ENCODE measurements around the gene PIGS. TPM values are rescaled to one million over a fixed set of nuclear protein-coding genes. Genes with fewer than 3 reads are reported as not detected.

Gene PIGS
- total and polyA plus RNA-seq, 4 donors: 7.3 to 29.5 (median 13.3) TPM

GRCh38 chr17:28541439-28541838 is 29.9 kb downstream of the PIGS start:
- DNase-seq (ENCODE audit: low spot score): no peak
- 80% methylated on average over 4 of the region's 4 CpGs for WGBS
- TF ChIP-seq MAX (IDR thresholded peaks at IDR 0.05) (no peak), RXRA (IDR thresholded peaks at IDR 0.05) (no peak), CTCF (IDR thresholded peaks at IDR 0.05; ENCODE audit: low read depth, low read length, missing input control) (no peak), HNF4G (IDR thresholded peaks at IDR 0.05) (no peak), RAD21 (IDR thresholded peaks at IDR 0.05) (no peak), NR2F2 (IDR thresholded peaks at IDR 0.05) (no peak), FOXA1 (IDR thresholded peaks at IDR 0.05) (no peak), EGR1 (IDR thresholded peaks at IDR 0.05; ENCODE audit: low read depth in 2 of 2) (no peak)
- H3K36me3 ChIP-seq (ENCODE audit: control insufficient read depth in 4 of 4, insufficient read depth in 3 of 4, low read depth in 1 of 4, low read length in 3 of 4): peaks cover 0 to under 1% (median 0%) of the 10 kb centered on the region in 4 donors
- no peaks in the 10 kb centered on the region for H3K27me3 ChIP-seq (ENCODE audit: control insufficient read depth in 4 of 4, insufficient read depth in 4 of 4, low read length in 3 of 4)
- H3K9ac ChIP-seq (ENCODE audit: low read depth in 1 of 2, low read length in 2 of 2): no peak overlapping the region
- H3K4me1 ChIP-seq (ENCODE audit: control insufficient read depth in 4 of 4, insufficient read depth in 4 of 4, low read length in 3 of 4): no peaks in the 10 kb centered on the region
- no peaks in the 10 kb centered on the region for H3K9me3 ChIP-seq (ENCODE audit: control insufficient read depth in 4 of 4, low read length in 3 of 4)
- no peak overlapping the region for H3K4me3 ChIP-seq (ENCODE audit: low read depth in 1 of 3, low read length in 3 of 3)
- H3K27ac ChIP-seq (ENCODE audit: low read depth in 1 of 2, low read length in 2 of 2): no peak overlapping the region

GRCh38 chr17:28540231-28540630 is 31.1 kb downstream of the PIGS start:
- Histone ChIP-seq H3K9me3 (ENCODE audit: control insufficient read depth in 4 of 4, low read length in 3 of 4) (no peaks in the 10 kb centered on the region), H3K4me1 (ENCODE audit: control insufficient read depth in 4 of 4, insufficient read depth in 4 of 4, low read length in 3 of 4) (no peaks in the 10 kb centered on the region), H3K4me3 (ENCODE audit: low read depth in 1 of 3, low read length in 3 of 3) (no peak overlapping the region), H3K9ac (ENCODE audit: low read depth in 1 of 2, low read length in 2 of 2) (no peak overlapping the region), H3K27ac (ENCODE audit: low read depth in 1 of 2, low read length in 2 of 2) (no peak overlapping the region), H3K36me3 (ENCODE audit: control insufficient read depth in 4 of 4, insufficient read depth in 3 of 4, low read depth in 1 of 4, low read length in 3 of 4) (no peaks in the 10 kb centered on the region), H3K27me3 (ENCODE audit: control insufficient read depth in 4 of 4, insufficient read depth in 4 of 4, low read length in 3 of 4) (no peaks in the 10 kb centered on the region)
- no peak for DNase-seq (ENCODE audit: low spot score)
- WGBS: 94% methylated on average over 4 of the region's 4 CpGs
- TF ChIP-seq YY1 (IDR thresholded peaks at IDR 0.05) (no peak), HNF4A (conservative IDR thresholded peaks at IDR 0.05) (no peak), GABPA (IDR thresholded peaks at IDR 0.05 in 1 of 2, conservative IDR thresholded peaks at IDR 0.05 in 1 of 2) (no peak), ATF3 (IDR thresholded peaks at IDR 0.05) (no peak), EGR1 (IDR thresholded peaks at IDR 0.05; ENCODE audit: low read depth in 2 of 2) (no peak), HNF4G (IDR thresholded peaks at IDR 0.05) (no peak), SP1 (IDR thresholded peaks at IDR 0.05) (no peak), ZBTB33 (IDR thresholded peaks at IDR 0.05) (no peak), JUND (IDR thresholded peaks at IDR 0.05) (no peak), TAF1 (conservative IDR thresholded peaks at IDR 0.05) (no peak), CTCF (IDR thresholded peaks at IDR 0.05; ENCODE audit: low read depth, low read length, missing input control) (no peak), FOXA1 (IDR thresholded peaks at IDR 0.05) (no peak)
